ENCODE measurements around the gene ULK2.

Gene ULK2

GRCh38 chr17:19867329-19868078, at the start of gene ULK2:
Gene ULK2 (minus strand): TSS chr17:19867936. CDS start chr17:19867417, 519 bp downstream.
- peak within 1 kb of the TSS; percentile 75 for H3K4me3 ChIP-seq (ENCODE audit: low read depth, low read length)
- TF ChIP-seq CTCF (IDR thresholded peaks at IDR 0.05; ENCODE audit: low read depth, low read length): no peak

GRCh38 chr17:19915245-19915978, 47.7 kb upstream of the ULK2 start:
- no peak overlapping the region for H3K4me3 ChIP-seq (ENCODE audit: low read depth, low read length)
- no peak for TF ChIP-seq CTCF (IDR thresholded peaks at IDR 0.05; ENCODE audit: low read depth, low read length)

GRCh38 chr17:19911033-19911432, 43.3 kb upstream of the ULK2 start:
- no peak for TF ChIP-seq CTCF (IDR thresholded peaks at IDR 0.05; ENCODE audit: low read depth, low read length)
- H3K4me3 ChIP-seq (ENCODE audit: low read depth, low read length): no peak overlapping the region

GRCh38 chr17:19909139-19909538, 41.4 kb upstream of the ULK2 start:
- H3K4me3 ChIP-seq (ENCODE audit: low read depth, low read length): no peak overlapping the region
- TF ChIP-seq CTCF (IDR thresholded peaks at IDR 0.05; ENCODE audit: low read depth, low read length): no peak

GRCh38 chr17:19905502-19905901, 37.8 kb upstream of the ULK2 start:
- no peak for TF ChIP-seq CTCF (IDR thresholded peaks at IDR 0.05; ENCODE audit: low read depth, low read length)
- H3K4me3 ChIP-seq (ENCODE audit: low read depth, low read length): no peak overlapping the region

GRCh38 chr17:19904924-19905323, 37.2 kb upstream of the ULK2 start:
- H3K4me3 ChIP-seq (ENCODE audit: low read depth, low read length): no peak overlapping the region
- no peak for TF ChIP-seq CTCF (IDR thresholded peaks at IDR 0.05; ENCODE audit: low read depth, low read length)

- H3K4me3 ChIP-seq (ENCODE audit: low read depth, low read length): no peak overlapping the region
- TF ChIP-seq CTCF (IDR thresholded peaks at IDR 0.05; ENCODE audit: low read depth, low read length): no peak
Observed at GRCh38 chr17:19904412-19904811, 36.7 kb upstream of the ULK2 start.

Data from WI38 (cell line).